Neuron (in vitro differentiated cells): ENCODE data around the gene TM4SF1.

Experiments used
- H2AFZ ChIP-seq: one replicate; pipeline ENCODE4 v1.6.1; 2013; ENCODE audit warnings: low read depth, mild to moderate bottlenecking, inconsistent platforms, low read length, moderate library complexity
- H3K27me3 ChIP-seq: one replicate; pipeline ENCODE4 v1.6.1; 2013; ENCODE audit warnings: low read length; ENCODE audit not compliant: insufficient read depth
- H3K36me3 ChIP-seq: one replicate; pipeline ENCODE4 v1.6.1; 2013; ENCODE audit warnings: low read length; ENCODE audit not compliant: insufficient read depth
- H3K4me1 ChIP-seq: one replicate; pipeline ENCODE4 v1.6.1; 2013; ENCODE audit warnings: low read length; ENCODE audit not compliant: insufficient read depth
- H3K4me3 ChIP-seq: 2 replicates; pipeline ENCODE4 v1.5.1; 2013; ENCODE audit warnings: mild to moderate bottlenecking, low read length, moderate library complexity
- H3K9me3 ChIP-seq: one replicate; pipeline ENCODE4 v1.6.1; 2013; ENCODE audit warnings: low read length

TM4SF1 gene

GRCh38 chr3:149321136-149321535 lies 56.3 kb downstream of the TM4SF1 start:
- Histone ChIP-seq H3K9me3 (no peaks in the 10 kb centered on the region), H2AFZ (no peak overlapping the region), H3K36me3 (no peaks in the 10 kb centered on the region), H3K27me3 (no peaks in the 10 kb centered on the region), H3K4me3 (no peak overlapping the region), H3K4me1 (peaks cover 10% of the 10 kb centered on the region)

- H3K27me3 ChIP-seq, result no peaks in the 10 kb centered on the region
- no peaks in the 10 kb centered on the region for H3K9me3 ChIP-seq
- no peak overlapping the region for H2AFZ ChIP-seq
- no peak overlapping the region for H3K4me3 ChIP-seq
- no peaks in the 10 kb centered on the region for H3K36me3 ChIP-seq
- H3K4me1 ChIP-seq, result peaks cover 10% of the 10 kb centered on the region
Measured at GRCh38 chr3:149319750-149320149, 57.7 kb downstream of the TM4SF1 start.
